Left hindlimb (tissue), 1 donor: ENCODE data around the gene SRXN1.

Source experiments
- DNase-seq: peaks from one replicate; pipeline ENCODE4 v3.0.0-alpha.2; 2018

The SRXN1 gene

GRCh38 chr20:602111-602970, 50.7 kb downstream of the SRXN1 start:
- no peak for DNase-seq

GRCh38 chr20:600736-601135, 52.3 kb downstream of the SRXN1 start:
- DNase-seq: no peak

GRCh38 chr20:600141-600540, 52.9 kb downstream of the SRXN1 start:
- no peak for DNase-seq

- peak; percentile 2 for DNase-seq
Measured at GRCh38 chr20:598133-598850, 54.7 kb downstream of the SRXN1 start.

GRCh38 chr20:597560-597959, 55.4 kb downstream of the SRXN1 start:
- no peak for DNase-seq
